GM18520 (cell line): ENCODE results near the gene DBNDD2.
A peak's percentile ranks its signal among the peaks of the same experiment; 100 is the strongest.

Experiments
- ATAC-seq: cut with Tn5 transposase; IDR thresholded peaks from one replicate; pipeline ENCODE4 v1.9.1; 2021; ENCODE audit not compliant: unreplicated experiment

Gene DBNDD2

GRCh38 chr20:45415822-45416637 lies 7.9 kb downstream of the DBNDD2 start, which contains the start of gene PIGT:
PIGT (plus strand) TSS chr20:45416141; CDS start chr20:45416157, 16 bp downstream.
- peak; percentile 27 for ATAC-seq

GRCh38 chr20:45416917-45417316 lies 8.8 kb downstream of the DBNDD2 start:
- ATAC-seq: no peak

GRCh38 chr20:45419188-45420091 lies 11.4 kb downstream of the DBNDD2 start:
- ATAC-seq: peak; percentile 88

GRCh38 chr20:45420125-45420524 lies 12.0 kb downstream of the DBNDD2 start:
- no peak for ATAC-seq

- ATAC-seq: no peak
These were observed 15.6 kb downstream of the DBNDD2 start for GRCh38 chr20:45423700-45424099.

GRCh38 chr20:45425561-45425960 lies 17.5 kb downstream of the DBNDD2 start:
- no peak for ATAC-seq

GRCh38 chr20:45426320-45427016 lies 18.4 kb downstream of the DBNDD2 start:
- no peak for ATAC-seq

GRCh38 chr20:45427236-45428149 lies 19.4 kb downstream of the DBNDD2 start:
- ATAC-seq: no peak

GRCh38 chr20:45429618-45430017 lies 21.5 kb downstream of the DBNDD2 start:
- ATAC-seq: no peak

- ATAC-seq: peak; percentile 59
These were observed 24.2 kb downstream of the DBNDD2 start for GRCh38 chr20:45432294-45432693.

- ATAC-seq: no peak
These were observed 25.2 kb downstream of the DBNDD2 start for GRCh38 chr20:45433316-45433715.

GRCh38 chr20:45433976-45434375 lies 25.9 kb downstream of the DBNDD2 start:
- no peak for ATAC-seq

- ATAC-seq: peak; percentile 61
These were observed 28.8 kb downstream of the DBNDD2 start for GRCh38 chr20:45436732-45437485.

GRCh38 chr20:45440424-45440823 lies 32.3 kb downstream of the DBNDD2 start:
- no peak for ATAC-seq

- no peak for ATAC-seq
These were observed 33.0 kb downstream of the DBNDD2 start for GRCh38 chr20:45440891-45441685.

- ATAC-seq: no peak
These were observed 33.7 kb downstream of the DBNDD2 start for GRCh38 chr20:45441746-45442145.

GRCh38 chr20:45444050-45444449 lies 36.0 kb downstream of the DBNDD2 start:
- no peak for ATAC-seq

- ATAC-seq: no peak
These were observed 37.9 kb downstream of the DBNDD2 start for GRCh38 chr20:45445805-45446562.
